ENCODE measurements around the gene ATXN1. TPM values are rescaled to one million over a fixed set of nuclear protein-coding genes. Genes with fewer than 3 reads are reported as not detected.
"Not testable (repeated sequence)": the region's sequence is repeated elsewhere in the genome, so short reads cannot be mapped to it uniquely, and the experiment has no call there.

Gene ATXN1
- total RNA-seq, 1 donor from 2014 or later = 9.1 TPM

DNA sequence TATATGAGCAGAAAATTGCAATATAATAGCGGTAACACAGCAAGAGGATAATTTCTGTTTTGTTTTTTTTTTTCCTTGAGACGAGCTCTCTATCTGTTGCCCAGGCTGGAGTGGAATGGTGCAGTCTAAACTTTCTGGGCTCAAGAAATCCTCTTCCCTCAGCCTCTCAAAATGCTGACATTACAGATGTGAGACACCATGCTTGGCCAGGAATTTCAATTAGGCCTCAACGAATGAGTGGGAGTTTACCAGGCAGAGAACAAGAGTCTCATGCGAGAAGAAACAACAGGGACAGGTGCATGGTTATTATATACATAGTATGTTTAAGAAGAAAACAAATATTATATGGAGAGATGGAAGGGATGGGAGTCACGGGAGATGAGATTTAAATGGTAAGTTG, 111.4 kb downstream of the ATXN1 start:
- no peak for DNase-seq (ENCODE audit: low read depth in 2 of 2)

DNA sequence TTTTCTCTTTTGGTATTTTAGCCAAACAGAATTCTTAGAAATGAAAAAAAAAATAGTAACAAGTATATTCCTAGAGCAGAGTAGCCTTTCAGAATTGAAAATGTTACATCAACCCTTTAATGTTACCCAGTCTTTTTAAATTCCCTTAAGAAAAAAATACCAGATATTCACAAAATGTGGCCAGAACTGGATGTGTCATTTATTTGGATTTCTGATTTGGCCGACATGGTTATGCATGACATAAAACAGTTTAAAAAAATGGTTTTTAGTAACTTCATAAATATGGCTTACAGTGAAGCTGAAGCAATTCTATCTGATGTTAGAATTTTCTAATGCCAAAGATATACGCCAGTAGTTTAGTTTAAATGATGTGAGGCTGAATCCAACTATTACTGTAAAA, 112.0 kb downstream of the ATXN1 start:
- DNase-seq (ENCODE audit: low read depth in 2 of 2) = no peak

DNA sequence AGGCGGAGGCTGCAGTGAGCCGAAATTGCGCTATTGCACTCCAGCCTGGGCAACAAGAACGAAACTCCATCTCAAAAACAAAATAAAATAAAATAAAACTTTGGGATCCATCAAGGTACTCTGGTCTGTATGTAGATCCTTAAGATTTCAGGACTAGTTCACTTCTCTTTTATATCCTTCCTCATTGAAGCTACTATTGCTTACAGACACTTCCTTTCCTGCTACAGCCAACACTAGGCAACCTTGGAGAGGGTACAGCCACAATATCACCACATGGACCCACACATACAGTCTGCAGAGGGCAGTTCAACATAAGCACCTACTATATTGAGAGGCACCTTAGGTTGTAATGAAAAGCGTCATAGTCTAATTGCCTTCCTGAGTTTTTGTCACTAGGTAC, 113.3 kb downstream of the ATXN1 start:
- DNase-seq (ENCODE audit: low read depth in 2 of 2) = no peak

DNA sequence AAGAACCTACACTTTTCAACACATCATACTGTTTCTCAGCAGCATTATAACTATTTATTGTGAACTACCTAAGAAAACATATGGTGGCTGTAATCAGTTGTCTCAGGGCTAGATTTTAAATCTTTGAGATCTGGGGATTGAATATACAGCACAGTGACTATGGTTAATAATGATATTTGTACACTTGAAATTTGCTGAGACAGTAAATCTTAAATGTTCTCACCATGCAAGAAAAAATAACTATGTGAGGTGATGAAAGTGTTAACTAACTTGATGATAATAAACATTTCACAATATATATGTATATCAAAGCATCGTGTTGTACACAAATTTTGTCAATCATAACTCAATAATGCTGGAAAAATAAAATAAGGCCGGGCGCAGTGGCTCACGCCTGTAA, 113.8 kb downstream of the ATXN1 start:
- no peak for DNase-seq (ENCODE audit: low read depth in 2 of 2)

DNA sequence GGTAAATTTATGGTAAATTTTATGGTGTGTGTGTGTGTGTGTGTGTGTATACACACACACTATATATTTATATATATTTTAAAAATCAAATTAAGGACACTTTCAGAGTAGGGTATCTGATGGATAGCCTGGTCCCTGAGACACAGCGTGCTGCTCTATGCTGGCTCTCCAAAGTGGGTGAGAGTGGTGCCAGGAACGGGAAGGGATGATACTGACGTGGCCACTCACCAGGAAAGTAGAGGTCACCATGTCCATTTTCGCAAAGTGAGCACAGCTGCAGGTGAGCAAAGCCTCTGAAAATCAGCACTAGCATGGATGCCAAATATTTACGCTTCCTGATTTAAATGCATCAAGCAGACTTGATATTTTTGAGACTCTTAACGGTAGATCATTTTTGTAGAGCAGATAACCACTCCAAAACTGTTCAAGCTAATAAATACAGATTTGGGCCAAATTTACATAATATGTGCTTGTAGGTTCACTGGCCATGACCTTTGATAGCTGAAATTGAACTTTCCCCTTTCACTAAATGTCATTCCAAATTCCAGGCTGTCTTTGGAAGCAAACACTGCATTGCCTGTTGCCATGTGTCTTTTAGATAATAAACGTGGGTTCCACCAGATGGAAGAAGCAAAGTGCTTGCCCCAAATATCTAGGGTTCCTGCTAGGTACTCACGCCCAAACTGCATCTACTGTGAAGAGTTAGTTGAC, 116.6 kb downstream of the ATXN1 start:
- DNase-seq (ENCODE audit: low read depth in 2 of 2) = no peak

DNA sequence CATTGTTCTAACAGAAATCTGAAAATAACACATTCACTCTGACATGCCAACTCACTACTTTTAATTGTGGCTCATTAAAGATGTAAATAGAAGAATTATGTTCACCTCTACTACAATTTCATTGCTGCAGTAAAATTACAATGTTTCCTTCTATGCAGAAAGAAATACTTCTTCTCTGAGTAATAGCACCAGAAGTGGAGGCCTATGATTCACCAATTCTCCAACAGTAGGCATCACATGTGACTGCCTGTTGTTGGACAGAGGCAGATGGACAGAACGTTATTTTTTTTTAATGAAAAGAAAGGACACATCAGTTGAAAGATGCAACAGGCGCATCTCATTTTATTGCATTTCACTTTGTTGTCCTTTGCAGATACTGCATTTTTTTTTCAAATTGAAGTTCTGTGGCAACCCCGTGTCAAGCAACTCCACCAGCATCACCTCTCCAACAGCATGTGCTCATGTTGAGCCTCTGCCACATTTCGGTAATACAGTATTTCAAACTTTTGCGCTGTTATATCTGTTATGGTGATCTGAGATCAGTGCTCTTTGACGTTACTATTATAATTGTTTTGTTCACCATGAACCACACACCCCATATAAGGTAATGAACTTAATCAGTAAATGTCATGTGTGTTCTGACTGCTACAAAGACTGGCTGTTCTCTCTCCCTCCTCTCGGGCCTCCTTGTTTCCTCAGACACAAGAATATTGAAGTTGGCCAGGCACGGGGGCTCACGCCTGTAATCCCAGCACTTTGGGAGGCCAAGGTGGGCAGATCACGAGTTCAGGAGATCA, 121.4 kb downstream of the ATXN1 start:
- peak in 1 of 2 donors; percentile 71 for DNase-seq (ENCODE audit: low read depth in 2 of 2)

DNA sequence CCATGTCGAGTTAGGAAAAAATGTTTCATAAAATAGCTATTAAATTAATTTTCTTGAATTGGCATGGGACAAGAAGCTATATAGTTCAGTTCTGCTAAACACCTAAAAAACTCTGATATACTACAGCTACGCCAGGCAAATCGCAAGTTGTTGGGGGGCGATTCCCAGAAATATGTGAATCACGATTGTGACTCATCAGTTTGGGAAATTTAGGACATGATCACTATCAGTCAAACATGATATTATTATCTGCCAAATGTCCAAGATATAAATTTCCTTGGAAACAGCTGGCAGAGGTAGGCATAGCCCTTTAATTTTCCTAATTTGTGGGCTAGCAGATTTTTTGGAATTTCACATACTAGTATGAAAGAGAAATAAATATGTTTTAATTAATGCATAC, 123.6 kb downstream of the ATXN1 start:
- no peak for DNase-seq (ENCODE audit: low read depth in 2 of 2)

DNA sequence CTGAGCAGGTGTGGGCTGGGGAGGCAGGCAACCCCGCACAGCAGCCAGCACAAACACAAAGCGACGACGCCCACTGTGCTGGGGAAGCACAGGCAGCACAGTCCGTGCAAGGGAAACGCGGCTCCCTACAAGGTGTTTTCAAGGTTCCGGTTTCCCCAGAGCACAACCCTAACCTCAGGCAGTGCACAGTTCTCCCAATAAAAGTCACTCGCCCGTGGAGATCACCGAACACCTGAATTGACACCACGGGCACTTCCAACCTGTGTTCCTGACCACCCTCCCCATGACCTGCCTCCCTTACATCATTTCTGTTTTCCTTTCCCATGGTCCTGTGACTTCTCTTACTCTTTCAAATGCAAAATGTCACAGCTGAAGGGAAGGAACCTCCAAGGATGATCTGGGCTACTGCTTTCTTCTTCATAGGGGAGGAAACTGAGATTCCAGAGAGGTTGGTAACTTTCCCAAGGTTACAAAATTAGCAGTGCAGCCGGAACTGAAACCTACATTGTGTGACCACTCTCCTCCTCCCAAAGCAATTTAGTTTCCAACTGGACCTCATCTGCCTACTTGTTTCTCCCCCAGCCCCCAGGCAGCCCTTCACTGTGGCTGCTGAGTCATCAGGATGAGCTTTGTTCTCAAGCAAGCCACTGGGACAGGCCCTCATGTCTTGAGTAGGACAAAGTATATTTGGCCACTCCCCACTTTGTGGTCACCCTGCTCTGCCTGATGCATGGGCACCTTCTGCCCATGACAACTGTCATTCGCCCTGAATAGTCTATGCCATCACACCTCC, 125.3 kb downstream of the ATXN1 start:
- DNase-seq (ENCODE audit: low read depth in 2 of 2) = no peak

DNA sequence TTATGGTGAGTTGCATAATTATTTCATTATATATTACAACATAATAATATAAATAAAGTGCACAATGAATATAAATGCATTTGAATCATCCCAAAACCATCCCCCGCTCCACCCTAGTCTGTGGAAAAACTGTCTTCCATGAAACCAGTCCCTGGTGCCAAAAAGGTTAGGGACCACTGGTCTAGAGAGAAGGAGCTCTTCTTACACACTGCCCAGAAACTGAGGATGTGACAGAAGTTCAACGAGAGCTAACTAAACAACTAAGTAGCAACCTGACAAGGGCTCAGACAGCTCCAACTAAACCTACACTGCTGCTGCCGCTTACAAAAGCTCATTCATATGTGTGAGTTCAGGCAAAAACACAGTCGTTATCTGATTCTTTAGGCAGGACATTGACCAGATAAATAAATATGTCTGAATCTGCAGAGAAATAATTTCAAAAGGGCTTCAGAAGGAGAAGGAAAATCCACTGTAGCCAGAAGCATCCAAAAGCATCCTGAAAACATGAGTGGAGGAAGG, 125.9 kb downstream of the ATXN1 start:
- no peak for DNase-seq (ENCODE audit: low read depth in 2 of 2)

DNA sequence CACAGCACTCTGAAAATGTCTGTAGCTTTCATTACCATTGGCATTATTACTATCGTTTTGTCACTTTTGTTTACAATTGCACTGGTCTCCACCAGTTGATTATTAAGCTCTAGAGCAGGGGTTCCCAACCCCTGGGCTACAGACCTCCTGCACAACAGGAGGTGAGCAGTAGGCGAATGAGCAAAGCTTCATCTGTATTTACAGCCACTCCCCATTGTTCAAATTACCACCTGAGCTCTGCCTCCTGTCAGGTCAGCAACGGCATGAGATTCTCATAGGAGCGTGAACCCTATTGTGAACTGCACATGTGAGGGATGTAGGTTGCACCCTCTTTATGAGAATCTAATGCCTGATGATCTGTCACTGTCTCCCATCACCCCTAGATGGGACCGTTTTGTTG, 126.4 kb downstream of the ATXN1 start:
- DNase-seq (ENCODE audit: low read depth in 2 of 2) = no peak

DNA sequence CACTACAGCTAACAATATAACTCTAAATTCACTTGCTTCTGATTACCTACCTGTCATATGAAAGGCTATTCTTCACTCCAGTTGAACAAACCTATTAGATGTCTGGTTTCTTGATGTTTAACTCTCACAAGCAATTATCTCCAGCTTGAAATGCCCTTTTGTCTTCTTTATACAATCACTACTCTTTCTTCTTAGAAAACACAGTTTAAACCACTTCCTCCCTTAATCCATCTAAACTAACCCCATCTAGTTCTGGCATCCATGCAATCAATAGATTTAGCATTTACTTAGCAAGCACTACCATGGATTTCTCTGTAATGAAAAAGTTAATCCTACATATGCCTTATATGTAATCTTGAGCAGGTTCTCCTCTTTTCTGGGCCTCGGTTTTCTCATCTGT, 127.3 kb downstream of the ATXN1 start:
- no peak for DNase-seq (ENCODE audit: low read depth in 2 of 2)

DNA sequence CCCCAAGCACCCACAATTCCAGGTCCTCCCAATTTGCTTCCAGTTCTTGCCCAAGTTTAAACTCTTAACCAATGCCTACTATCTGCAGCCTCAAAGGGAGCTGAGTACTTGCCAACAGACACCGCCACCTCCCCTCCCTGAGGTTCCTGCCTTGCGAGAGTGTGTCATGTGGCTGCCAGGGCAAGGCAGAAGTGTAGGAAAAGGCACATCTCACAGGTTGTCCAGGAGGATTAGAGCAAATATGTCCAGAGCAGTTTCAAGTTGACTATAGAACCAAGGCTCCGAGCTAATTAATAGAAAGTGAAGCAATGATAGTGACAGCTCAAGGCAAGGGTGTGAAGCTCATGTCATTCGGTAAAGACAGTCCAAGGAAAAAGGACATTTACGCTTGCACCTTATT, 127.8 kb downstream of the ATXN1 start:
- no peak for DNase-seq (ENCODE audit: low read depth in 2 of 2)

DNA sequence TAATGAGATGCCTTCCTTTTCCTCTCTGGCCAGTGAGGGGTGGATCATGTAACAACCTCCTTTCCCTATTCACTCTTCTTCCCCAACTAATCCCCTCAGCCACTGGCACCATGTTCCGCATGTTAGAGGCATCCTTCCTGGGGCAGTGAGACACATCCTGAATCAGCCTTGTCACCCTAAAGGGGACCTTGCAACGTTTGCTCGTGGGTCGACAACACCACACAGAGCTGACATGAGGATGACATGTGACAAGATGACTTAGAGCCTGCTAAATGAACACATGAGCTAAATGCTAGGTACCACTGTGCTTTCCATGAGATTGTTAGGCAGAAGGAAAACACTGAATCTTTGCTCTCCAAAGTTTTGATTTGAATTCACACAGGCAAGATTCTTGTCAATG, 129.2 kb downstream of the ATXN1 start:
- no peak for DNase-seq (ENCODE audit: low read depth in 2 of 2)

DNA sequence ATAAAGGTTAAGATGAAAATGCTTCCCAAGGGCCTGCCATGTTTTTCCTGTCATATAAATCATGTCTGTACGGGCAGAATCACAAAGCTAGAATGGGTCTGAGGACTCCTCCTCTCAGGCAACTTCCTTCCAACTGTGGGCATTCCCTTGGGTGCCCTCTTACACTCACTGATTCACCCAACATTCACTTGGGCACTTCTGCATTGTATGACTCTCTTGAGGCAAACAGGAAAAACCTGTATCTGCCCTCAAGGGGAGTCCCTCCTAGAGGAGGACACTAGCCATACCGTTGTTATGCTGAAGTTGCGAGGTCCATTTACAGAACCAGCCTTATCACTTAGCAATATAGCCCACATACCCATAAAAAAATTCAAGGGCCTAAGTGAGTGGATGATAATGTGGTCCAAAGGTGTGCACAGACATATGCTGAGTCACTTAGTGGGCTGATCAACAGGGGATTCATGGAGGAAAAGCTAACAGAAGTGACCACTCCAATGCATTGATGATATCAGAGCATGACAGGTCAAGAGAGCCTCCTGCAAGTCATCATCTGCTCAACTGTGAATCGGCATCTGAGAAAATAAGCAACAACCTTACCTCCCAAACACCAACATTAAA, 131.1 kb downstream of the ATXN1 start:
- no peak for DNase-seq (ENCODE audit: low read depth in 2 of 2)

DNA sequence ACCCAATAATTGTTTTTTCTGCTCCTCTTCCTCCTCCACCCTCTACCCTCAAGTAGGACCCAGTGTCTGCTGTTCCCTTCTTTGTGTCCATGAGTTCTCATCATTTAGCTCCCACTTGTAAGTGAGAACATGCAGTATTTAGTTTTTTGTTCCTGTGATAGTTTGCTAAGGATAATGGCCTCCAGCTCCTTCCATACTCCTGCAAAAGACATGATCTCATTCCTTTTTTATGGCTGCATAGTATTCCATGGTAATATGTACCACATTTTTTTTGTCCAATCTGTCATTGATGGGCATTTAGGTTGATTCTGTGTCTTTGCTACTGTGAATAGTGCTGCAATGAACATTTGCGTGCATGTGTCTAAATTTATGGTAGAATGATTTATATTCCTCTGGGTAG, 132.7 kb downstream of the ATXN1 start:
- DNase-seq (ENCODE audit: low read depth in 2 of 2) = not testable (repeated sequence)

DNA sequence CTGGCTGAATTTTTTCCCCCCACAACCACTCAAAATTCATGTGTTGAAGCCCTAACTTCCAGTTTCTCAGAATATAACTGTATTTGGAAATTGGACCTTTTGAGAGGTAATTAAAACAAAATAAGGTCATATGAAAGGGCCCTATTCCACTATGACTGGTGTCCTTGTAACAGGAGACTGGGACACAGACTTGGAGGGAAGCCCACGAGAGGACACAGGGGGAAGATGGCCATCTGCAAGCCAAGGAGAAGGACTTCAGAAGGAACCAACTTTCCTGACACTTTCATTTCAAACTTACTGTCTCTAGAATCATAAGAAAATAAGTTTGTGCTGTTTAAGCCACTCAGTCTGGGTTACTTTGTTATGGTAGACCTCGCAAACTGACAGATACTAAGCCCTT, 134.6 kb downstream of the ATXN1 start:
- no peak for DNase-seq (ENCODE audit: low read depth in 2 of 2)

DNA sequence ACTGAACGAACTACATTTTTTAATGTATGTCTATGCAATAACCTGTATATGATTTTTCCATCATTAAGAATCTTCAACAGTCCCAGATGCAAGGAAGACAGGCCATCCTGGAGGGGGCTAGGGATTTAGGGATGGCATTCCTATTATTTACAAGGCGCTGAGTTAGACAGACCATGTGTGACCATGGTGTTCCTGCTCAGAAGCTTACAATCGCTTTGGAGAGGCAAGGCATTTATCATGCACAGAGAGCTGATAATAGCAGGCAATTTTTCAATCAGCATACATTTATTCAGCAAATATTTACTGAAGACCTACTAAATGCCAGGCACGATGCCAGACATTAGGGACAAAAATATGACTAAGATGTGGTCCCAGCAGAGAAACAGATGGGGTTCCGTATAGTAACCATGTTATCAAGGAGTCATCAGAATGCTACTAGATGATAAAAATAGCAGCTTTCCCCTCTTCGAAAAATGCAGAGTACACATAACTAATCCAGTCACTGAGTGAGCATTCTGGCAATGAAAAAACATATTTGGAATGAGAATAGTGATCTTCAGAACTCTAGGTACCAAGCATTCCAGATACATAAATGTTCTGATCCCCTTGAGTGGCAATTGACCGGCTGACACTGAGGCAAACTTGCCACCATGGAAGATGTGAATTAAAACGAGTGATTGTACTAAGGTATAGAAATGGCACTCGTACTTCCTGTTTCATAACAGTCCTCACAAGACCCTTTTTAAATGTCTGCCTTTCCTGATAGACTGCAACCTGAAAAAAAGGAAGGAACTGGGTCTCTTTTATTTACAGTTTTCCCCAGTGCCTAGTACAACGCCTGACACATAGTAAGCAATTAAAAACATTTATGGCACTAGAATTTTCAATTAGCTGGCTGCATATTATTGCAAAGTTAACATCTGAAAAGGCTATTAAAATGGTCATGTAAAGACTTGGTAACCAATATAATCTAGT, 135.7 kb downstream of the ATXN1 start:
- DNase-seq (ENCODE audit: low read depth in 2 of 2) = no peak

DNA sequence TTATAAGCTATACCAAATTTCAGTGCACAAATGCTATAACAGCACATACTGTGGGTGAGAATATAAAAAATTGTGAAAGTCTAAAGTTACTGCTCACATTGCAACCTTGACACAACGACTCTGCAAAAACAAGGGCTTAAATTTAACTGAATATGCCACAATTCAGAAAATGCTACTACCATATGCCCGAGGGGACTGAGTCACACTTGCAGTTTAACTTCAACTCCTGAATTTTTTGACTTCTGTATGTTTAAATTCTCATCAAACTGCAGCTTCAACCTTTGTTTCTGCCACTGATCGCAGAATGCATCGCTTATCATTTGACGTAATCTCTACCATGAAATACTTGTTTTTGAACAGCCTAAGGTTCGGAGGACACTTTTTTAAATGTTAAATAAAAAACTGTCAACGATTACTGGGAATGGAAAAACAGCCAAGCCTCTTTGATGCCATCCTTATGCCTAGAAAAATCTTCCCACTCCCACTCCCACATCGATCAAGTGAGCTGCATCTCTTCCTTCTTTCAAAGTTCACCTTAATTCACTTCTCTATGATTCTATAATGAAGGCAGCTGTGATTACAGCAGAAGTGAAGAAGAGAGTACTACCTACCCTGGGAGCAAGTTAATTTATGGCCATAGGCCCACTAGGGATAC, 136.5 kb downstream of the ATXN1 start:
- DNase-seq (ENCODE audit: low read depth in 2 of 2) = no peak

DNA sequence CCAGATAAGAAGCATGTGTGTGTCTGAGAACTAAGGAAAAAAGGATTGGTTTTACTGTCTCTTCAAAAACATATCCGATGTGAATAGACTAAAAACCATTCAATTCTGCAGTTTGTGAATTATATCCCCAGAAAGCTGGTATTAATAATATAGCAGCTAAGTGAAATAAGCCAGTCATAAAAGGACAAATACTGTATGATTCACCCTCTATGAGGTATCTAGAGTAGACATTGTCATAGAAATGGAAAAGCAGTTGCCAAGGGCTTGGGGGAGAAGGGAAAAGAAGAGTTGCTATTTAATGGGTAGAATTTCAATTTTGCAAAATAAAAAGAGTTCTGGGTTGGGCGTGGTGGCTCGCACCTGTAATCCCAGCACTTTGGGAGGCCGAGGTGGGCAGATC, 137.5 kb downstream of the ATXN1 start:
- DNase-seq (ENCODE audit: low read depth in 2 of 2) = no peak

All from dermis microvascular lymphatic vessel endothelial cell (primary cell).